HEK293T (cell line): ENCODE measurements around the gene TM9SF4.

Experiments used
- CTCF ChIA-PET: fragments of 350-600 bp; formaldehyde crosslinking; extraction: SDS; loops from one replicate; lab custom pipeline; 2021; ENCODE audit warnings: antibody characterized with exemption, inconsistent platforms; lab: Yijun Ruan, JAX
- POLR2A ChIA-PET: fragments of 350-600 bp; formaldehyde crosslinking; extraction: SDS; loops from one replicate; lab custom pipeline; 2020; ENCODE audit warnings: antibody characterized with exemption, inconsistent platforms; lab: Yijun Ruan, JAX
- DNase-seq: peaks from one replicate; pipeline ENCODE4 v3.0.0; 2012; ENCODE audit warnings: mixed read lengths; ENCODE audit errors: extremely low spot score
- ARNT ChIP-seq: fragments of 450-650 bp; IDR thresholded peaks from 2 replicates; pipeline ENCODE4 v1.6.1; 2017; ENCODE audit warnings: mild to moderate bottlenecking
- BHLHE40 ChIP-seq: fragments of 450-650 bp; IDR thresholded peaks from 2 replicates; pipeline ENCODE4 v1.6.1; 2016; ENCODE audit warnings: mild to moderate bottlenecking, moderate library complexity, borderline replicate concordance
- CTBP1 ChIP-seq: fragments of 450-650 bp; IDR thresholded peaks from 2 replicates; pipeline ENCODE4 v1.6.1; 2016; ENCODE audit warnings: borderline replicate concordance
- ELF4 ChIP-seq: fragments of 450-650 bp; IDR thresholded peaks from 2 replicates; pipeline ENCODE4 v1.6.1; 2017; ENCODE audit warnings: antibody characterized with exemption
- FOXA1 ChIP-seq: fragments of 450-650 bp; IDR thresholded peaks from 2 replicates; pipeline ENCODE4 v1.6.1; 2016; ENCODE audit warnings: mild to moderate bottlenecking
- FOXK2 ChIP-seq: fragments of 450-650 bp; IDR thresholded peaks from 2 replicates; pipeline ENCODE4 v1.6.1; 2016; ENCODE audit warnings: mild to moderate bottlenecking
- FOXM1 ChIP-seq: fragments of 450-650 bp; IDR thresholded peaks from 2 replicates; pipeline ENCODE4 v1.6.1; 2017; ENCODE audit warnings: mild to moderate bottlenecking, borderline replicate concordance
- HDGF ChIP-seq: fragments of 450-650 bp; IDR thresholded peaks from 2 replicates; pipeline ENCODE4 v1.6.1; 2017; ENCODE audit warnings: antibody characterized with exemption, borderline replicate concordance
- L3MBTL2 ChIP-seq: fragments of 450-650 bp; conservative IDR thresholded peaks from 2 replicates; pipeline ENCODE4 v1.6.1; 2016; ENCODE audit warnings: mild to moderate bottlenecking
- LEF1 ChIP-seq: fragments of 450-650 bp; IDR thresholded peaks from 2 replicates; pipeline ENCODE4 v1.6.1; 2017; ENCODE audit warnings: mild to moderate bottlenecking, borderline replicate concordance
- NFRKB ChIP-seq: fragments of 450-650 bp; IDR thresholded peaks from 2 replicates; pipeline ENCODE4 v1.6.1; 2016; ENCODE audit warnings: mild to moderate bottlenecking, moderate library complexity
- PKNOX1 ChIP-seq: fragments of 450-650 bp; IDR thresholded peaks from 2 replicates; pipeline ENCODE4 v1.6.1; 2016
- SP1 ChIP-seq: fragments of 450-650 bp; IDR thresholded peaks from 2 replicates; pipeline ENCODE4 v1.6.1; 2017
- SUZ12 ChIP-seq: fragments of 450-650 bp; IDR thresholded peaks from 2 replicates; pipeline ENCODE4 v1.6.1; 2016; ENCODE audit warnings: mild to moderate bottlenecking
- TARDBP ChIP-seq: fragments of 450-650 bp; IDR thresholded peaks from 2 replicates; pipeline ENCODE4 v1.6.1; 2016
- ZNF384 ChIP-seq: fragments of 450-650 bp; IDR thresholded peaks from 2 replicates; pipeline ENCODE4 v1.6.1; 2016

Gene TM9SF4

GRCh38 chr20:32129863-32130262 is 20.3 kb downstream of the TM9SF4 start:
- POLR2A ChIA-PET, result no interaction called here
- CTCF ChIA-PET, result no interaction called here
- DNase-seq, result no peak
- no peak for TF ChIP-seq FOXK2
- TF ChIP-seq BHLHE40, result no peak
- TF ChIP-seq PKNOX1, result no peak
- no peak for TF ChIP-seq ELF4
- TF ChIP-seq FOXA1, result no peak
- TF ChIP-seq ZNF384, result no peak
- no peak for TF ChIP-seq FOXM1
- no peak for TF ChIP-seq HDGF
- TF ChIP-seq SUZ12, result no peak
- no peak for TF ChIP-seq LEF1
- no peak for TF ChIP-seq TARDBP
- no peak for TF ChIP-seq CTBP1
- TF ChIP-seq L3MBTL2, result no peak
- no peak for TF ChIP-seq NFRKB
- no peak for TF ChIP-seq SP1

GRCh38 chr20:32130352-32130751 is 20.8 kb downstream of the TM9SF4 start:
- TF ChIP-seq L3MBTL2, result no peak
- no peak for TF ChIP-seq FOXK2
- TF ChIP-seq BHLHE40, result no peak
- no peak for DNase-seq
- POLR2A ChIA-PET, result no interaction called here
- CTCF ChIA-PET, result no interaction called here

- ChIA-PET POLR2A (no interaction called here), CTCF (interaction anchor here (0.7 kb wide), 1 partner anchor 66 kb away, joined by 3 read pairs; no protein-coding TSS in a partner anchor)
- TF ChIP-seq TARDBP (no peak), SUZ12 (no peak), ARNT (no peak), ELF4 (no peak), L3MBTL2 (no peak), CTBP1 (no peak), HDGF (no peak)
- no peak for DNase-seq
Measured at GRCh38 chr20:32130965-32131364, 21.5 kb downstream of the TM9SF4 start.

- DNase-seq, result no peak
- POLR2A ChIA-PET, result no interaction called here
- CTCF ChIA-PET, result no interaction called here
Measured at GRCh38 chr20:32132911-32133549, 23.5 kb downstream of the TM9SF4 start.

GRCh38 chr20:32134026-32134425 is 24.5 kb downstream of the TM9SF4 start:
- ChIA-PET POLR2A (interaction anchor here (0.7 kb wide), 1 partner anchor 9 kb away, joined by 3 read pairs; no protein-coding TSS in a partner anchor), CTCF (no interaction called here)
- TF ChIP-seq CTBP1 (no peak), PKNOX1 (no peak), ELF4 (no peak), TARDBP (no peak)
- DNase-seq, result no peak

More at GRCh38 chr20:32132911-32133549, 23.5 kb downstream of the TM9SF4 start:
- TF ChIP-seq ZNF384 (no peak), SUZ12 (no peak), ELF4 (no peak), FOXM1 (no peak), L3MBTL2 (no peak), PKNOX1 (no peak), LEF1 (no peak), CTBP1 (no peak), FOXA1 (no peak), NFRKB (no peak), SP1 (no peak), BHLHE40 (no peak), ARNT (no peak)

GRCh38 chr20:32135983-32136515 is 26.5 kb downstream of the TM9SF4 start:
- POLR2A ChIA-PET, result no interaction called here
- CTCF ChIA-PET, result no interaction called here

More at GRCh38 chr20:32135983-32136515, 26.5 kb downstream of the TM9SF4 start:
- DNase-seq, result no peak
- TF ChIP-seq FOXM1 (no peak), SUZ12 (no peak), L3MBTL2 (no peak), ZNF384 (no peak), LEF1 (no peak), FOXK2 (no peak), ELF4 (no peak), FOXA1 (no peak), CTBP1 (no peak), PKNOX1 (no peak), HDGF (no peak), TARDBP (no peak), ARNT (no peak), NFRKB (no peak), BHLHE40 (no peak)
